Neural cell (in vitro differentiated cells): ENCODE data around the gene DPH5.
"Not testable (repeated sequence)": the region's sequence is repeated elsewhere in the genome, so short reads cannot be mapped to it uniquely, and the experiment has no call there.

Experiments used
- EZH2 ChIP-seq: fragments of 200-600, 300-800 bp; shearing (Covaris generic), sonication (generic); IDR thresholded peaks from 2 replicates; pipeline ENCODE4 v1.6.1; 2014; ENCODE audit warnings: antibody characterized with exemption, low read length, borderline replicate concordance, mild to moderate bottlenecking; ENCODE audit not compliant: insufficient read depth, poor library complexity, severe bottlenecking
- MXI1 ChIP-seq: fragments of 450-650 bp; conservative IDR thresholded peaks from 2 replicates; pipeline ENCODE4 v1.6.1; 2014; ENCODE audit warnings: antibody characterized with exemption, mild to moderate bottlenecking; ENCODE audit not compliant: poor library complexity, severe bottlenecking
- POLR2AphosphoS5 ChIP-seq: IDR thresholded peaks from 2 replicates; pipeline ENCODE4 v1.6.1; 2012
- RAD21 ChIP-seq: fragments of 450-650 bp; conservative IDR thresholded peaks from 2 replicates; pipeline ENCODE4 v1.6.1; 2014; ENCODE audit warnings: antibody characterized with exemption, mild to moderate bottlenecking, moderate library complexity
- TF ChIP-seq, protein P1 (sequence below): fragments of 450-650 bp; IDR thresholded peaks from 2 replicates; pipeline ENCODE4 v1.5.1; 2014; ENCODE audit warnings: antibody characterized with exemption, mild to moderate bottlenecking, moderate library complexity; ENCODE audit not compliant: poor library complexity, severe bottlenecking
- TF ChIP-seq, protein P2 (sequence below): IDR thresholded peaks from 2 replicates; pipeline ENCODE4 v1.6.1; 2012; ENCODE audit warnings: borderline replicate concordance

DNA sequence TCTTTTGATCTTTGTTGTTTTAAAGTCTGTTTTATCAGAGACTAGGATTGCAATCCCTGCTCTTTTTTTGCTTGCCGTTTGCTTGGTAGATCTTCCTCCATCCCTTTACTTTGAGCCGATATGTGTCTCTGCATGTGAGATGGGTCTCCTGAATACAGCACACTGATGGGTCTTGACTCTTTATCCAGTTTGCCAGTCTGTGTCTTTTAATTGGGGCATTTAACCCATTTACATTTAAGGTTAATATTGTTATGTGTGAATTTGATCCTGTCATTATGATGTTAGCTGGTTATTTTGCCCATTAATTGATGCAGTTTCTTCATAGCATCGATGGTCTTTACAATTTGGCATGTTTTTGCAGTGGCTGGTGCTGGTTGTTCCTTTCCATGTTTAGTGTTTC, 77.8 kb downstream of the DPH5 start:
- not testable (repeated sequence) for TF ChIP-seq EZH2, RAD21, POLR2AphosphoS5, MXI1
- TF ChIP-seq, protein P1, sequence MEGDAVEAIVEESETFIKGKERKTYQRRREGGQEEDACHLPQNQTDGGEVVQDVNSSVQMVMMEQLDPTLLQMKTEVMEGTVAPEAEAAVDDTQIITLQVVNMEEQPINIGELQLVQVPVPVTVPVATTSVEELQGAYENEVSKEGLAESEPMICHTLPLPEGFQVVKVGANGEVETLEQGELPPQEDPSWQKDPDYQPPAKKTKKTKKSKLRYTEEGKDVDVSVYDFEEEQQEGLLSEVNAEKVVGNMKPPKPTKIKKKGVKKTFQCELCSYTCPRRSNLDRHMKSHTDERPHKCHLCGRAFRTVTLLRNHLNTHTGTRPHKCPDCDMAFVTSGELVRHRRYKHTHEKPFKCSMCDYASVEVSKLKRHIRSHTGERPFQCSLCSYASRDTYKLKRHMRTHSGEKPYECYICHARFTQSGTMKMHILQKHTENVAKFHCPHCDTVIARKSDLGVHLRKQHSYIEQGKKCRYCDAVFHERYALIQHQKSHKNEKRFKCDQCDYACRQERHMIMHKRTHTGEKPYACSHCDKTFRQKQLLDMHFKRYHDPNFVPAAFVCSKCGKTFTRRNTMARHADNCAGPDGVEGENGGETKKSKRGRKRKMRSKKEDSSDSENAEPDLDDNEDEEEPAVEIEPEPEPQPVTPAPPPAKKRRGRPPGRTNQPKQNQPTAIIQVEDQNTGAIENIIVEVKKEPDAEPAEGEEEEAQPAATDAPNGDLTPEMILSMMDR = not testable (repeated sequence)
- TF ChIP-seq, protein P2, sequence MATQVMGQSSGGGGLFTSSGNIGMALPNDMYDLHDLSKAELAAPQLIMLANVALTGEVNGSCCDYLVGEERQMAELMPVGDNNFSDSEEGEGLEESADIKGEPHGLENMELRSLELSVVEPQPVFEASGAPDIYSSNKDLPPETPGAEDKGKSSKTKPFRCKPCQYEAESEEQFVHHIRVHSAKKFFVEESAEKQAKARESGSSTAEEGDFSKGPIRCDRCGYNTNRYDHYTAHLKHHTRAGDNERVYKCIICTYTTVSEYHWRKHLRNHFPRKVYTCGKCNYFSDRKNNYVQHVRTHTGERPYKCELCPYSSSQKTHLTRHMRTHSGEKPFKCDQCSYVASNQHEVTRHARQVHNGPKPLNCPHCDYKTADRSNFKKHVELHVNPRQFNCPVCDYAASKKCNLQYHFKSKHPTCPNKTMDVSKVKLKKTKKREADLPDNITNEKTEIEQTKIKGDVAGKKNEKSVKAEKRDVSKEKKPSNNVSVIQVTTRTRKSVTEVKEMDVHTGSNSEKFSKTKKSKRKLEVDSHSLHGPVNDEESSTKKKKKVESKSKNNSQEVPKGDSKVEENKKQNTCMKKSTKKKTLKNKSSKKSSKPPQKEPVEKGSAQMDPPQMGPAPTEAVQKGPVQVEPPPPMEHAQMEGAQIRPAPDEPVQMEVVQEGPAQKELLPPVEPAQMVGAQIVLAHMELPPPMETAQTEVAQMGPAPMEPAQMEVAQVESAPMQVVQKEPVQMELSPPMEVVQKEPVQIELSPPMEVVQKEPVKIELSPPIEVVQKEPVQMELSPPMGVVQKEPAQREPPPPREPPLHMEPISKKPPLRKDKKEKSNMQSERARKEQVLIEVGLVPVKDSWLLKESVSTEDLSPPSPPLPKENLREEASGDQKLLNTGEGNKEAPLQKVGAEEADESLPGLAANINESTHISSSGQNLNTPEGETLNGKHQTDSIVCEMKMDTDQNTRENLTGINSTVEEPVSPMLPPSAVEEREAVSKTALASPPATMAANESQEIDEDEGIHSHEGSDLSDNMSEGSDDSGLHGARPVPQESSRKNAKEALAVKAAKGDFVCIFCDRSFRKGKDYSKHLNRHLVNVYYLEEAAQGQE = not testable (repeated sequence)
